C4-2B (cell line): ENCODE measurements around the gene DNER.

Source experiments
- H3K27ac ChIP-seq: fragments of 450-650 bp; 2 replicates; pipeline ENCODE4 v1.5.1; 2017
- ZFX ChIP-seq: fragments of 450-650 bp; IDR thresholded peaks from 2 replicates; pipeline ENCODE4 v1.6.1; 2017
- TF ChIP-seq, protein P1 (sequence below): fragments of 450-650 bp; conservative IDR thresholded peaks from 2 replicates; pipeline ENCODE4 v1.5.1; 2017; ENCODE audit warnings: mild to moderate bottlenecking

Gene DNER

GRCh38 chr2:229740279-229740678, 25.9 kb upstream of the DNER start:
- TF ChIP-seq, protein P1, sequence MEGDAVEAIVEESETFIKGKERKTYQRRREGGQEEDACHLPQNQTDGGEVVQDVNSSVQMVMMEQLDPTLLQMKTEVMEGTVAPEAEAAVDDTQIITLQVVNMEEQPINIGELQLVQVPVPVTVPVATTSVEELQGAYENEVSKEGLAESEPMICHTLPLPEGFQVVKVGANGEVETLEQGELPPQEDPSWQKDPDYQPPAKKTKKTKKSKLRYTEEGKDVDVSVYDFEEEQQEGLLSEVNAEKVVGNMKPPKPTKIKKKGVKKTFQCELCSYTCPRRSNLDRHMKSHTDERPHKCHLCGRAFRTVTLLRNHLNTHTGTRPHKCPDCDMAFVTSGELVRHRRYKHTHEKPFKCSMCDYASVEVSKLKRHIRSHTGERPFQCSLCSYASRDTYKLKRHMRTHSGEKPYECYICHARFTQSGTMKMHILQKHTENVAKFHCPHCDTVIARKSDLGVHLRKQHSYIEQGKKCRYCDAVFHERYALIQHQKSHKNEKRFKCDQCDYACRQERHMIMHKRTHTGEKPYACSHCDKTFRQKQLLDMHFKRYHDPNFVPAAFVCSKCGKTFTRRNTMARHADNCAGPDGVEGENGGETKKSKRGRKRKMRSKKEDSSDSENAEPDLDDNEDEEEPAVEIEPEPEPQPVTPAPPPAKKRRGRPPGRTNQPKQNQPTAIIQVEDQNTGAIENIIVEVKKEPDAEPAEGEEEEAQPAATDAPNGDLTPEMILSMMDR = no peak
- TF ChIP-seq ZFX = no peak

DNA sequence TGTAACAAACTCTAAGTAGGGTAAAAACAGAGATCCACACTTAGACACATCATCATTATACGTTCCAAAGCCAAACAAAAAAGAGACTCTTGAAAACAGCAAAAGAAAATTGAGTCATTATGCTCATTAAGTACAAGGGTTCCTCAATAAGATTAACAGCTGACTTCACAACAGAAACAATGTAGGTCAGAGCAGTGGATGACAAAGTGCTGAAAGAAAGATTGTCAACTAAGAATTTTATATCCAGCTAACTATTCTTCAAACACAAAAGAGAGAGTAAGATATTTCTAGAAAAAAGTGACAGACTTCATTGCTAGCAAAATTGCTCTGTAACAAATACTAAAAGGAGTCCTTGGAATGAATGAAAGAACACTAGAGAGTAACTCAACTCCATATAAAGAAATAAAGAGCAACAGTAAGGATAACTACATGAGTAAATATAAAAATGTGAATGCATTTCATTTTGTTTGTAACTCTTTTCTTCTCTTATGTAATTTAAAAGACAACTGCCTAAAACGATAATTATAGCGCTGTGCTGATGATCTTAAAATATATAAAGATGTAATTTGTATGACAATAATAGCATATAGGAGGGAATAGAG, 23.8 kb upstream of the DNER start:
- no peak overlapping the region for H3K27ac ChIP-seq
- TF ChIP-seq, protein P1 = no peak
- no peak for TF ChIP-seq ZFX

More at GRCh38 chr2:229740279-229740678, 25.9 kb upstream of the DNER start:
- H3K27ac ChIP-seq = no peak overlapping the region

- TF ChIP-seq, protein P1 = no peak
- no peak for TF ChIP-seq ZFX
Measured at GRCh38 chr2:229734410-229734809, 20.1 kb upstream of the DNER start.

DNA sequence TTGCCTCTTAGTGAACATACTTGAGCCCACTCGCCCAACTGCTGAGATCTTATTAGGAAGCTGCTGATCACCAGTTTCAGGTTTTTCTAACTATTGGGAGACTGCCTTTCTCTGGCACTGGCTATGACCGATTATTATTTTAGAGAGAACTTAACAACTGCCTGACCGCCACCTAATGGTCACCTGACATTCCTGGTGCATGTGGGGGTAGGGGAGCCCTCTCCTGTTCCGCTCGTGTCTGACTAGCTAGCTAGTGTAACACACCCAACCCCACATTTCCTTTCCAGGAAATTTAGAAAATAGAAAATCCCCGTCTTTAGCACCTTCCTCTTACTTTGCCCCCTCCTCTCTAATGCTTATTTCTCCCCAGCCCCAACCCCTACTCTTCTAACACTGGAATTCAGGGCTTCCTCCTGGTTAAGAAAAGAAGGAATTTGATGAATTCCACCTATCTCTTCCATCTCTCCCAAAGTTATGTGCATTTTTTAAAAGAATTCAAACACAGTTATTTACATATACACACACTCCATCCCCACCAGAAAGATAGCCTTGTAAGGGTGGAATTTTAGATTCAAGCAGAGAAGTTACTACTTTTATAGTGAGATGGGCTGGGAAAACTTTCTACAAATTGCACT, 19.4 kb upstream of the DNER start:
- no peak for TF ChIP-seq ZFX
- TF ChIP-seq, protein P1 = 0 out of 2 replicates have a peak, but pooled peaks have one; percentile 3
- no peak overlapping the region for H3K27ac ChIP-seq

More at GRCh38 chr2:229734410-229734809, 20.1 kb upstream of the DNER start:
- no peak overlapping the region for H3K27ac ChIP-seq

DNA sequence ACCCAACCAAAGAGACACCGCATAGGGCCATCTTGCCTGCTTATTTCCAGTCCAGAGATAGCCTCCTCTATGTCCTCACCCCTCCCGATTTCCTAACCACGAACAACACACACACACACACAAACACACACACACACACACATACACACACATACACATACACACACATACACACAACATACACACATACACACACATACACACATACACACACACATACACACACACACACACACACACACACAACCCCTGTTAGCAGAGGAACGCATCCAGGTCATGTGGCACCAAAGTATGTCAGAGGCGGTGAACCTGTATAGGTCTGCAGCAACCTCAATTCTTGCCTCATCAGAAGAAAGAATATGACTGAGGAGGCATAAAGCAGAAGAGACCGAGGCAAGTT, 18.5 kb upstream of the DNER start:
- TF ChIP-seq, protein P1 = no peak
- no peak for TF ChIP-seq ZFX
- no peak overlapping the region for H3K27ac ChIP-seq

DNA sequence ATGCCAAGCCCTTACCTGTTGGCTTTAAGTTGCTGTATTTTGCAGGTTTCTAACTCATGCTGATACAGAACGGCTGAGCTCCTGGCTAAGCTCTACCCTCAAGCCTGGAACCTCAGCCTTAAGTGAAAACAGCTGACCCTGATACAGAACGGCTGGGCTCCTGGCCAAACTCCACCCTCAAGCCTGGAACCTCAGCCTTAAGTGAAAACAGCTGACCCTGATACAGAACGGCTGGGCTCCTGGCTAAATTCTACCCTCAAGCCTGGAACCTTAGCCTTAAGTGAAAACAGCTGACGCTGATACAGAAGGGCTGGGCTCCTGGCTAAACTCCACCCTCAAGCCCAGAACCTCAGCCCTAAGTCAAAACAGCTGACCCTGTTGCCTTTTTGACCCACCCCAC, 17.6 kb upstream of the DNER start:
- no peak overlapping the region for H3K27ac ChIP-seq

DNA sequence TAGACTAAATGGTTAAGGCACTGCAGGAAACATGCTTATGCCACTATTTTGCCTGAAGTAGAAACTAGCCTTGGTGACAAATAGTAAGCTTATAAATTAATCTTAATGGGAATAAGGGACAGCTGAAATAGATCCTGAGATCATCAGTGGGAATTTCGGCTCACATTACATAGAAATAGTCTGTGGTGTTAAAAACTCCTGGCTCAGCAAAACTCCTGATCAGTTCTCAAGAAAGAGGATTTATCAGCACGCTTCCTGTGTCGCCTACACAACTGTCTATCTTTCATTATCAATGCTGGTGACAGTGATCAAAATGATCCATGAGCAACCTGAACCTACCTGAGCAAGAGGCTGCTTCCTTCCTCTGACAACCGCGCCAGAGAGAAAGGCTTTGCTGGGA, 17.0 kb upstream of the DNER start:
- no peak for TF ChIP-seq ZFX
- TF ChIP-seq, protein P1 = no peak
- no peak overlapping the region for H3K27ac ChIP-seq

More for the DNA sequence above, 17.6 kb upstream of the DNER start:
- no peak for TF ChIP-seq ZFX
- TF ChIP-seq, protein P1 = no peak
